Mucosa of gallbladder (tissue), 1 donor: ENCODE data around the gene ACTR1A. TPM values are rescaled to one million over a fixed set of nuclear protein-coding genes. Genes with fewer than 3 reads are reported as not detected.
A peak's percentile ranks its signal among the peaks of the same experiment; 100 is the strongest.
"Not testable (repeated sequence)": the region's sequence is repeated elsewhere in the genome, so short reads cannot be mapped to it uniquely, and the experiment has no call there.

Experiments used
- DNase-seq: peaks from one replicate; pipeline ENCODE4 v3.0.0-alpha.2; 2020; ENCODE audit warnings: low spot score
- total RNA-seq: library from RNA; stranded (reverse); gene quantifications from one replicate; pipeline ENCODE4 v1.2.1, GENCODE V29; 2021
- donor health status: DM: no; HTN: no; CAD: no.

Gene ACTR1A
- total RNA-seq, 1 donor from 2014 or later, result 96.4 TPM

- no peak for DNase-seq
Measured at GRCh38 chr10:102514487-102515311, 12.2 kb upstream of the ACTR1A start.

- DNase-seq, result no peak
Measured at GRCh38 chr10:102511583-102512274, 9.2 kb upstream of the ACTR1A start.

GRCh38 chr10:102509387-102509786 lies 6.9 kb upstream of the ACTR1A start:
- DNase-seq, result no peak

GRCh38 chr10:102508506-102508905 lies 6.0 kb upstream of the ACTR1A start:
- no peak for DNase-seq

GRCh38 chr10:102507521-102507920 lies 5.0 kb upstream of the ACTR1A start:
- no peak for DNase-seq

GRCh38 chr10:102505462-102506115 lies 3.1 kb upstream of the ACTR1A start:
- DNase-seq, result no peak

- no peak for DNase-seq
Measured at GRCh38 chr10:102504976-102505300, 2.4 kb upstream of the ACTR1A start.

GRCh38 chr10:102504179-102504975 lies 1.9 kb upstream of the ACTR1A start:
- peak; percentile 20 for DNase-seq

GRCh38 chr10:102503264-102504178 lies 1.0 kb upstream of the ACTR1A start, which contains the start of gene SUFU:
Gene SUFU (plus strand): TSS chr10:102503972. CDS start chr10:102504153, 181 bp downstream.
- DNase-seq, result peak; percentile 99

- DNase-seq, result peak; percentile 100
Measured at GRCh38 chr10:102502029-102502336, 529 bp downstream of the ACTR1A start.

- no peak for DNase-seq
Measured at GRCh38 chr10:102501201-102502028, 1.1 kb downstream of the ACTR1A start.

GRCh38 chr10:102500686-102501085 lies 1.8 kb downstream of the ACTR1A start:
- not testable (repeated sequence) for DNase-seq

- DNase-seq, result no peak
Measured at GRCh38 chr10:102499356-102499755, 3.2 kb downstream of the ACTR1A start.

GRCh38 chr10:102497545-102497944 lies 5.0 kb downstream of the ACTR1A start:
- DNase-seq, result no peak

- DNase-seq, result no peak
Measured at GRCh38 chr10:102493771-102494170, 8.7 kb downstream of the ACTR1A start.

- DNase-seq, result peak; percentile 37
Measured at GRCh38 chr10:102492983-102493382, 9.5 kb downstream of the ACTR1A start.

GRCh38 chr10:102492344-102492939 lies 10.1 kb downstream of the ACTR1A start:
- DNase-seq, result no peak

- DNase-seq, result no peak
Measured at GRCh38 chr10:102491136-102491535, 11.4 kb downstream of the ACTR1A start.

GRCh38 chr10:102485093-102485784 lies 17.3 kb downstream of the ACTR1A start:
- no peak for DNase-seq
